H1 (cell line): ENCODE measurements around the gene TBP. TPM values are rescaled to one million over a fixed set of nuclear protein-coding genes. Genes with fewer than 3 reads are reported as not detected.
"Not testable (repeated sequence)": the region's sequence is repeated elsewhere in the genome, so short reads cannot be mapped to it uniquely, and the experiment has no call there.

Experiments
- CTCF ChIA-PET: fragments of 300-600 bp; sonication (Branson Sonifier 250); formaldehyde crosslinking; loops from one replicate; lab custom pipeline; 2021; ENCODE audit not compliant: partially characterized antibody; lab: Charles Lee
- POLR2A ChIA-PET: fragments of 300-600 bp; sonication (Branson Sonifier 250); formaldehyde crosslinking; loops from one replicate; lab custom pipeline; 2021; ENCODE audit warnings: inconsistent platforms; ENCODE audit not compliant: partially characterized antibody; lab: Charles Lee
- DNase-seq, 2 experiments: peaks; one replicate each; pipeline versions ENCODE4 v3.0.0 to v3.0.0-alpha.2; 2010 to 2022; ENCODE audit warnings: low spot score in 2 of 2, low read depth in 1 of 2, mixed read lengths in 1 of 2
- FAIRE-seq: peaks from 2 replicates; lab custom pipeline; 2011; peaks lifted over from hg19 to GRCh38; lab: Jason Lieb, UNC
- H2AFZ ChIP-seq: 2 replicates; pipeline ENCODE4 v1.8.1; 2012; ENCODE audit warnings: low read length, inconsistent platforms
- H2AK5ac ChIP-seq: 2 replicates; pipeline ENCODE4 v1.6.1; 2013; ENCODE audit warnings: low read depth, low read length
- H2BK120ac ChIP-seq: replicated peaks from 2 replicates; pipeline ENCODE3; 2013; ENCODE audit warnings: low read depth, low read length, inconsistent platforms
- H2BK12ac ChIP-seq: 2 replicates; pipeline ENCODE4 v1.6.1; 2013; ENCODE audit warnings: low read depth, low read length
- H2BK15ac ChIP-seq: 2 replicates; pipeline ENCODE4 v1.6.1; 2013; ENCODE audit warnings: low read length
- H2BK20ac ChIP-seq: 2 replicates; pipeline ENCODE4 v1.6.1; 2013; ENCODE audit warnings: low read length
- H2BK5ac ChIP-seq: 2 replicates; pipeline ENCODE4 v1.6.1; 2013; ENCODE audit warnings: low read depth, low read length
- H3K14ac ChIP-seq: 2 replicates; pipeline ENCODE4 v1.6.1; 2013; ENCODE audit warnings: inconsistent platforms; ENCODE audit not compliant: insufficient read length
- H3K18ac ChIP-seq: 2 replicates; pipeline ENCODE4 v1.6.1; 2013; ENCODE audit warnings: low read length; ENCODE audit errors: extremely low read depth
- H3K23ac ChIP-seq: 2 replicates; pipeline ENCODE4 v1.6.1; 2013; ENCODE audit warnings: inconsistent platforms; ENCODE audit not compliant: insufficient read length
- H3K23me2 ChIP-seq: 2 replicates; pipeline ENCODE4 v1.6.1; 2013; ENCODE audit warnings: low read depth, low read length
- H3K27ac ChIP-seq: 2 replicates; pipeline ENCODE4 v1.6.1; 2011; ENCODE audit warnings: low read depth, low read length, inconsistent platforms
- H3K27me3 ChIP-seq, 4 experiments: replicated peaks in 1 of 4; 1 replicate in 1 of 4; 2 replicates in 3 of 4; pipeline versions ENCODE4 v1.6.1 to v1.8.1; 2011 to 2013; ENCODE audit warnings: low read length in 3 of 4, mild to moderate bottlenecking in 3 of 4, inconsistent platforms in 2 of 4, mixed read lengths in 2 of 4, moderate library complexity in 1 of 4; ENCODE audit not compliant: control insufficient read depth in 3 of 4, insufficient read depth in 3 of 4; ENCODE audit errors: extremely low read depth in 1 of 4
- H3K36me3 ChIP-seq, 4 experiments: 2 replicates each; pipeline versions ENCODE4 v1.6.1 to v1.8.1; 2011 to 2013; ENCODE audit warnings: mild to moderate bottlenecking in 4 of 4, low read length in 3 of 4, moderate library complexity in 2 of 4, control low read depth in 1 of 4, inconsistent platforms in 1 of 4; ENCODE audit not compliant: insufficient read depth in 4 of 4, control insufficient read depth in 2 of 4
- H3K4ac ChIP-seq: replicated peaks from 2 replicates; pipeline ENCODE3; 2013; ENCODE audit warnings: low read length, low read depth, mixed read lengths, inconsistent platforms; ENCODE audit not compliant: insufficient read length
- H3K4me1 ChIP-seq, 4 experiments: replicated peaks in 1 of 4; 1 replicate in 1 of 4; 2 replicates in 3 of 4; pipeline versions ENCODE4 v1.6.1 to v1.8.1; 2011 to 2013; ENCODE audit warnings: low read length in 3 of 4, inconsistent platforms in 2 of 4, mixed read lengths in 1 of 4; ENCODE audit not compliant: insufficient read depth in 4 of 4, control insufficient read depth in 3 of 4
- H3K4me2 ChIP-seq, 2 experiments: 2 replicates each; pipeline versions ENCODE4 v1.6.1 to v1.8.1; 2011 to 2013; ENCODE audit warnings: low read depth in 2 of 2, low read length in 2 of 2, control low read depth in 1 of 2, inconsistent platforms in 1 of 2, mild to moderate bottlenecking in 1 of 2; ENCODE audit not compliant: insufficient read depth in 1 of 2
- H3K4me3 ChIP-seq, 4 experiments: fragments of 200-600, 300-600 bp in 1 of 4; sonication (generic), shearing (Covaris generic), sonication (Bioruptor Twin) in 1 of 4; 2 replicates each; pipeline versions ENCODE4 v1.5.1 to v1.8.1; 2011 to 2016; ENCODE audit warnings: low read length in 4 of 4, low read depth in 3 of 4, control low read depth in 2 of 4, inconsistent platforms in 2 of 4, mild to moderate bottlenecking in 2 of 4, mixed read lengths in 1 of 4, moderate library complexity in 1 of 4; ENCODE audit not compliant: insufficient read depth in 2 of 4; ENCODE audit errors: extremely low read depth in 1 of 4
- H3K56ac ChIP-seq: replicated peaks from 2 replicates; pipeline ENCODE3; 2013; ENCODE audit warnings: low read depth, mild to moderate bottlenecking, mixed read lengths, low read length, inconsistent platforms; ENCODE audit not compliant: insufficient read length
- H3K79me1 ChIP-seq: 2 replicates; pipeline ENCODE4 v1.6.1; 2013; ENCODE audit warnings: low read depth, low read length, control low read depth
- H3K79me2 ChIP-seq, 2 experiments: 2 replicates each; pipeline versions ENCODE4 v1.6.1 to v1.8.1; 2012 to 2013; ENCODE audit warnings: low read length in 2 of 2, mild to moderate bottlenecking in 2 of 2, inconsistent platforms in 1 of 2; ENCODE audit not compliant: insufficient read depth in 2 of 2, control insufficient read depth in 1 of 2
- H3K9ac ChIP-seq, 4 experiments: replicated peaks in 1 of 4; 1 replicate in 1 of 4; 2 replicates in 3 of 4; pipeline versions ENCODE4 v1.6.1 to v1.8.1; 2011 to 2013; ENCODE audit warnings: low read depth in 3 of 4, low read length in 3 of 4, control low read depth in 2 of 4, mild to moderate bottlenecking in 2 of 4, moderate library complexity in 2 of 4, inconsistent platforms in 1 of 4; ENCODE audit errors: extremely low read depth in 1 of 4
- H3K9me3 ChIP-seq, 2 experiments: 2 replicates each; pipeline versions ENCODE4 v1.6.1 to v1.8.1; 2012 to 2013; ENCODE audit warnings: mild to moderate bottlenecking in 2 of 2, moderate library complexity in 2 of 2, control low read depth in 1 of 2, inconsistent platforms in 1 of 2, low read depth in 1 of 2, low read length in 1 of 2, mixed read lengths in 1 of 2; ENCODE audit not compliant: insufficient read depth in 2 of 2
- H4K20me1 ChIP-seq, 2 experiments: replicated peaks in 1 of 2; 2 replicates each; pipeline versions ENCODE3 to v1.8.1; 2011 to 2013; ENCODE audit warnings: inconsistent platforms in 2 of 2, low read length in 2 of 2, mild to moderate bottlenecking in 1 of 2; ENCODE audit not compliant: insufficient read depth in 2 of 2, control insufficient read depth in 1 of 2
- H4K5ac ChIP-seq: 2 replicates; pipeline ENCODE4 v1.6.1; 2013; ENCODE audit warnings: low read length, low read depth, mixed read lengths, inconsistent platforms; ENCODE audit not compliant: insufficient read length
- H4K8ac ChIP-seq: 2 replicates; pipeline ENCODE4 v1.8.0; 2013; ENCODE audit warnings: mild to moderate bottlenecking, moderate library complexity, low read length, inconsistent platforms; ENCODE audit not compliant: insufficient read depth; ENCODE audit errors: extremely low read depth
- H4K91ac ChIP-seq: replicated peaks from 2 replicates; pipeline ENCODE3; 2013; ENCODE audit warnings: low read length, mixed read lengths, inconsistent platforms; ENCODE audit not compliant: insufficient read length
- WGBS, 2 experiments: shearing (Covaris generic) in 1 of 2; methylation state at CpG; one replicate each; pipeline versions ENCODE4 v1.1.6 to v1.1.7; 2013 to 2015; ENCODE audit warnings: low lambda C conversion rate in 2 of 2, mixed read lengths in 2 of 2, inconsistent platforms in 1 of 2, low coverage in 1 of 2, missing lambda C conversion rate in 1 of 2; ENCODE audit not compliant: insufficient replicate concordance in 2 of 2, insufficient coverage in 1 of 2, insufficient read length in 1 of 2; ENCODE audit errors: extremely low coverage in 1 of 2, missing lambda C conversion rate in 1 of 2; 5-methylcytosine and 5-hydroxymethylcytosine counted together
- polyA plus RNA-seq, 7 experiments: library from polyadenylated mRNA; depleted of rRNA in 3 of 7; stranded (reverse) in 5 of 7; unstranded in 2 of 7; fragments of >200 nt in 5 of 7; fragments of 200-250 nt in 2 of 7; gene quantifications; 1 replicate in 5 of 7; 2 replicates in 1 of 7; 4 replicates in 1 of 7; pipeline versions ENCODE4 v1.2.1 to v1.2.3, GENCODE V29; 2011 to 2013; ENCODE audit warnings: missing spikeins in 2 of 7, mixed read lengths in 2 of 7
- total RNA-seq: library from RNA; stranded (reverse); fragmentation: NEBNext Ultra II Directional; extraction: Animal tissue kit (Norgen Biotek cat#: 25700); gene quantifications from 2 replicates; pipeline ENCODE4 v1.2.1, GENCODE V29; 2021

Gene TBP
- total and polyA plus RNA-seq, 2 of the 8 experiments (the other 6 are each of a cell fraction or from before 2014, with no cell fraction given), result 17.2 to 20.9 TPM

DNA sequence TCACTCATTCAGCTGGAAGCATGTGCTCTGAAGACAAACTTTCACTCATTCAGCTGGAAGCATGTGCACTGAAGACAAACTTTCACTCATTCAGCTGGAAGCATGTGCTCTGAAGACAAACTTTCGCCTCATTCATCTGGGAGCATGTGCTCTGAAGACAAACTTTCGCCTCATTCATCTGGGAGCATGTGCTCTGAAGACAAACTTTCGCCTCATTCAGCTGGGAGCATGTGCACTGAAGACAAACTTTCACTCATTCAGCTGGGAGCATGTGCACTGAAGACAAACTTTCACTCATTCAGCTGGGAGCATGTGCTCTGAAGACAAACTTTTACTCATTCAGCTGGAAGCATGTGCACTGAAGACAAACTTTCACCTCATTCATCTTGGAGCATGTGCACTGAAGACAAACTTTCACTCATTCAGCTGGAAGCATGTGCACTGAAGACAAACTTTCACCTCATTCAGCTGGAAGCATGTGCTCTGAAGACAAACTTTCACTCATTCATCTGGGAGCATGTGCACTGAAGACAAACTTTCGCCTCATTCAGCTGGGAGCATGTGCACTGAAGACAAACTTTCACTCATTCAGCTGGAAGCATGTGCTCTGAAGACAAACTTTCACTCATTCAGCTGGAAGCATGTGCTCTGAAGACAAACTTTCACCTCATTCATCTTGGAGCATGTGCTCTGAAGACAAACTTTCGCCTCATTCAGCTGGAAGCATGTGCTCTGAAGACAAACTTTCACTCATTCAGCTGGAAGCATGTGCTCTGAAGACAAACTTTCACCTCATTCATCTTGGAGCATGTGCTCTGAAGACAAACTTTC, 45.1 kb upstream of the TBP start:
- H4K91ac ChIP-seq, H2BK15ac ChIP-seq, H3K79me1 ChIP-seq, H3K79me2 ChIP-seq, H2AK5ac ChIP-seq, H2BK12ac ChIP-seq, H3K4me1 ChIP-seq, H2AFZ ChIP-seq, H2BK120ac ChIP-seq, H3K23me2 ChIP-seq, H3K18ac ChIP-seq, H3K23ac ChIP-seq, H3K14ac ChIP-seq, H3K4ac ChIP-seq, DNase-seq, H3K4me2 ChIP-seq, H3K27me3 ChIP-seq, FAIRE-seq, H4K5ac ChIP-seq, H3K56ac ChIP-seq, POLR2A ChIA-PET, H3K9me3 ChIP-seq, H2BK5ac ChIP-seq, H3K4me3 ChIP-seq, H4K8ac ChIP-seq, H2BK20ac ChIP-seq, H4K20me1 ChIP-seq, H3K36me3 ChIP-seq, H3K27ac ChIP-seq, H3K9ac ChIP-seq: not testable (repeated sequence)
- 87% methylated on average over 5 of the region's 5 CpGs; no CpG with 5 or more reads in 1 of the 2 experiments for whole genome bisulfite sequencing, 2 experiments
- CTCF ChIA-PET, result interaction anchor here (0.6 to 1.6 kb wide), 3 partner anchors 22 to 678 kb away, joined by 3 to 4 read pairs (median 4); no protein-coding TSS in a partner anchor
